Measurements from ENCODE around the gene APPBP2.

DNA sequence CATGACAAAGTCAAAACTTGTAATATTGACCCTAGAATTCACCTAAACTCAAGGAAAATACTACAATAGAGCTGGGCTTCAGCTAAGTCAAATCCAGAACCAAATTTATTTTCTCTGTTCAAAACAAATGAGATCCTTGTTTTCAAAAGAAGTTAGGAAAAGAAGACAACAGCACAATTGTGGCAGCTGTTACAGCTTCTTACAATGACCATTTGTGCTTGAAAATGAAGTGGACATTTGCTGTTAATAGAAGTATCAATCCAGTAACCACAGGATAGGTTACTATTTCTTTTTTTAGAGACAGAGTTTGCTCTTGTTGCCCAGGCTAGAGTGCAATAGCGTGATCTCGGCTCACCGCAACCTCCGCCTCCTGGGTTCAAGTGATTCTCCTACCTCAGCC lies 44.4 kb downstream of the APPBP2 start:
- TF ChIP-seq, protein P1, sequence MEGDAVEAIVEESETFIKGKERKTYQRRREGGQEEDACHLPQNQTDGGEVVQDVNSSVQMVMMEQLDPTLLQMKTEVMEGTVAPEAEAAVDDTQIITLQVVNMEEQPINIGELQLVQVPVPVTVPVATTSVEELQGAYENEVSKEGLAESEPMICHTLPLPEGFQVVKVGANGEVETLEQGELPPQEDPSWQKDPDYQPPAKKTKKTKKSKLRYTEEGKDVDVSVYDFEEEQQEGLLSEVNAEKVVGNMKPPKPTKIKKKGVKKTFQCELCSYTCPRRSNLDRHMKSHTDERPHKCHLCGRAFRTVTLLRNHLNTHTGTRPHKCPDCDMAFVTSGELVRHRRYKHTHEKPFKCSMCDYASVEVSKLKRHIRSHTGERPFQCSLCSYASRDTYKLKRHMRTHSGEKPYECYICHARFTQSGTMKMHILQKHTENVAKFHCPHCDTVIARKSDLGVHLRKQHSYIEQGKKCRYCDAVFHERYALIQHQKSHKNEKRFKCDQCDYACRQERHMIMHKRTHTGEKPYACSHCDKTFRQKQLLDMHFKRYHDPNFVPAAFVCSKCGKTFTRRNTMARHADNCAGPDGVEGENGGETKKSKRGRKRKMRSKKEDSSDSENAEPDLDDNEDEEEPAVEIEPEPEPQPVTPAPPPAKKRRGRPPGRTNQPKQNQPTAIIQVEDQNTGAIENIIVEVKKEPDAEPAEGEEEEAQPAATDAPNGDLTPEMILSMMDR (IDR thresholded peaks at IDR 0.05), result no peak
- TF ChIP-seq POLR2A (IDR thresholded peaks at IDR 0.05), result no peak
